ENCODE measurements around the gene CHST8. TPM values are rescaled to one million over a fixed set of nuclear protein-coding genes. Genes with fewer than 3 reads are reported as not detected.

Gene CHST8
- total and polyA plus RNA-seq, 2 experiments from 2014 or later: 9.3 to 38.2 TPM

GRCh38 chr19:33667141-33667650, 45.4 kb downstream of the CHST8 start (continued):
- TF ChIP-seq NANOG (IDR thresholded peaks at IDR 0.05; ENCODE audit: borderline replicate concordance) (no peak), EZH2 (IDR thresholded peaks at IDR 0.05; ENCODE audit: low read depth, unreplicated experiment) (no peak)

GRCh38 chr19:33667881-33668280, 46.1 kb downstream of the CHST8 start:
- H3K36me3 Mint-ChIP-seq (ENCODE audit: low read depth): no peaks in the 10 kb centered on the region; the same call in 2 of the 3 replicates
- H3K4me1 Mint-ChIP-seq: peaks cover 4% of the 10 kb centered on the region
- peaks cover 3% of the 10 kb centered on the region for H3K27me3 Mint-ChIP-seq (ENCODE audit: insufficient read depth, low read depth, poor library complexity)
- H3K27ac Mint-ChIP-seq: no peak overlapping the region
- H4K20me1 ChIP-seq (replicated peaks; ENCODE audit: insufficient read depth): no peaks in the 10 kb centered on the region; the same call in none of the 2 replicates
- no peaks in the 10 kb centered on the region for H3K4me1 ChIP-seq (ENCODE audit: insufficient read depth)
- H2AFZ ChIP-seq: no peak overlapping the region
- H3K27ac ChIP-seq (ENCODE audit: low read depth): no peak overlapping the region
- no peaks in the 10 kb centered on the region for H3F3A ChIP-seq (replicated peaks; ENCODE audit: low read depth)
- no peak for TF ChIP-seq ETS1 (IDR thresholded peaks at IDR 0.05)
- TF ChIP-seq REST (IDR thresholded peaks at IDR 0.05; ENCODE audit: unreplicated experiment): no peak
- TF ChIP-seq ZNF114 (CRISPR knock-in tag; IDR thresholded peaks at IDR 0.05): no peak
- TF ChIP-seq NANOG (IDR thresholded peaks at IDR 0.05; ENCODE audit: borderline replicate concordance): no peak
- TF ChIP-seq CTCF (conservative IDR thresholded peaks at IDR 0.05; ENCODE audit: low read depth in 2 of 2): no peak
- no peak for TF ChIP-seq CREB1 (CRISPR knock-in tag; IDR thresholded peaks at IDR 0.05; ENCODE audit: low read depth)
- TF ChIP-seq JUNB (IDR thresholded peaks at IDR 0.05; ENCODE audit: unreplicated experiment): no peak
- no peak for TF ChIP-seq EZH2 (IDR thresholded peaks at IDR 0.05; ENCODE audit: low read depth, unreplicated experiment)
- TF ChIP-seq ZNF462 (CRISPR knock-in tag; IDR thresholded peaks at IDR 0.05): no peak
- no peak for TF ChIP-seq ZNF331 (CRISPR knock-in tag; IDR thresholded peaks at IDR 0.05; ENCODE audit: low read depth)
- ATAC-seq: no peak
- peaks cover 6% of the 10 kb centered on the region; the same call in 1 of the 2 replicates for H3K79me2 ChIP-seq (replicated peaks; ENCODE audit: insufficient read depth)
- H3K9me3 Mint-ChIP-seq: no peaks in the 10 kb centered on the region; the same call in 2 of the 3 replicates
- H3K4me3 ChIP-seq: no peak overlapping the region
- no peak for DNase-seq (ENCODE audit: low spot score)
- H3K9me2 ChIP-seq (ENCODE audit: insufficient read depth): no peaks in the 10 kb centered on the region
- no peak overlapping the region for H3K4me2 ChIP-seq
- H3K4me3 Mint-ChIP-seq: no peak overlapping the region
- H3K27me3 ChIP-seq (ENCODE audit: insufficient read depth): no peaks in the 10 kb centered on the region
- H3K36me3 ChIP-seq (ENCODE audit: insufficient read depth): no peaks in the 10 kb centered on the region

Data from GM23338 (cell line).